CD4-positive, alpha-beta T cell (primary cell): ENCODE measurements around the gene HAUS6. TPM values are rescaled to one million over a fixed set of nuclear protein-coding genes. Genes with fewer than 3 reads are reported as not detected.
"Not testable (repeated sequence)": the region's sequence is repeated elsewhere in the genome, so short reads cannot be mapped to it uniquely, and the experiment has no call there.

Source experiments
- ATAC-seq: fragments of 200-7000 bp; cut with Tn5 transposase; one replicate; pipeline ENCODE4 v1.10.0; 2022; ENCODE audit warnings: mild to moderate bottlenecking; ENCODE audit not compliant: poor library complexity
- CTCF ChIA-PET: fragments of 350-600 bp; sonication (Branson Sonifier 250); formaldehyde crosslinking; loops from one replicate; lab custom pipeline; 2021; ENCODE audit warnings: antibody characterized with exemption, inconsistent platforms; lab: Charles Lee
- POLR2A ChIA-PET: fragments of 350-600 bp; sonication (Branson Sonifier 250); formaldehyde crosslinking; loops from one replicate; lab custom pipeline; 2021; ENCODE audit warnings: antibody characterized with exemption, inconsistent platforms; lab: Charles Lee
- DNase-seq, 14 experiments: peaks; one replicate each; pipeline ENCODE4 v3.0.0-alpha.2; 2013 to 2020; ENCODE audit warnings: mixed read lengths in 2 of 14
- H3K27ac ChIP-seq, 2 donors: one replicate each; pipeline versions ENCODE4 v1.5.1 to v1.7.0; 2013; ENCODE audit warnings: low read length in 2 of 2, low read depth in 1 of 2, mild to moderate bottlenecking in 1 of 2
- H3K27me3 ChIP-seq, 2 experiments: 1 replicate in 1 of 2; 2 replicates in 1 of 2; pipeline versions ENCODE4 v1.6.1 to v1.7.0; 2013; ENCODE audit warnings: low read length in 2 of 2, control low read depth in 1 of 2, mild to moderate bottlenecking in 1 of 2, moderate library complexity in 1 of 2; ENCODE audit not compliant: insufficient read depth in 2 of 2, control insufficient read depth in 1 of 2
- H3K36me3 ChIP-seq: one replicate; pipeline ENCODE4 v1.6.1; 2013; ENCODE audit warnings: low read length, control low read depth; ENCODE audit not compliant: insufficient read depth
- H3K4me1 ChIP-seq: one replicate; pipeline ENCODE4 v1.6.1; 2013; ENCODE audit warnings: low read length, control low read depth; ENCODE audit not compliant: insufficient read depth
- H3K4me3 ChIP-seq: one replicate; pipeline ENCODE4 v1.5.1; 2013; ENCODE audit warnings: mild to moderate bottlenecking, low read length, moderate library complexity
- H3K9me3 ChIP-seq, 2 experiments: 1 replicate in 1 of 2; 2 replicates in 1 of 2; pipeline versions ENCODE4 v1.6.1 to v1.7.0; 2013; ENCODE audit warnings: low read length in 2 of 2, mild to moderate bottlenecking in 2 of 2, control low read depth in 1 of 2, moderate library complexity in 1 of 2; ENCODE audit not compliant: control insufficient read depth in 1 of 2, insufficient read depth in 1 of 2
- H3K27ac Mint-ChIP-seq: one replicate; pipeline ENCODE4 v1.8.0; 2020; ENCODE audit warnings: mixed read lengths
- H3K27me3 Mint-ChIP-seq: one replicate; pipeline ENCODE4 v1.8.0; 2021; ENCODE audit warnings: mixed read lengths
- H3K36me3 Mint-ChIP-seq: one replicate; pipeline ENCODE4 v1.8.0; 2021; ENCODE audit warnings: low read depth, mixed read lengths
- H3K4me1 Mint-ChIP-seq: one replicate; pipeline ENCODE4 v1.8.0; 2021; ENCODE audit warnings: low read depth, mixed read lengths
- H3K4me3 Mint-ChIP-seq: one replicate; pipeline ENCODE4 v1.8.0; 2020; ENCODE audit warnings: mild to moderate bottlenecking, mixed read lengths
- H3K9me3 Mint-ChIP-seq: one replicate; pipeline ENCODE4 v1.8.0; 2020; ENCODE audit warnings: mixed read lengths
- intact Hi-C, 2 experiments: fragments of 100-400 bp; cut with DNase I in 1 of 2; cut with micrococcal nuclease in 1 of 2; formaldehyde crosslinking; loops; one replicate each; pipeline versions ENCODE4 v1.15.1 to v1.9.0; 2023 to 2025; cut with DNase I, micrococcal nuclease
- total RNA-seq, 174 experiments: library from RNA in 2 of 174; stranded (reverse) in 2 of 174; gene quantifications; one replicate each; pipeline ENCODE4 v1.2.3 and lab custom pipeline; 2021 to 2026
- TF ChIP-seq, protein P1 (sequence below): fragments of 200-600 bp; IDR thresholded peaks from one replicate; pipeline ENCODE4 v1.8.0; 2022; ENCODE audit warnings: antibody characterized with exemption, mild to moderate bottlenecking

HAUS6 gene
- total RNA-seq, 2 experiments from 2014 or later: 14.9 to 17.2 TPM

DNA sequence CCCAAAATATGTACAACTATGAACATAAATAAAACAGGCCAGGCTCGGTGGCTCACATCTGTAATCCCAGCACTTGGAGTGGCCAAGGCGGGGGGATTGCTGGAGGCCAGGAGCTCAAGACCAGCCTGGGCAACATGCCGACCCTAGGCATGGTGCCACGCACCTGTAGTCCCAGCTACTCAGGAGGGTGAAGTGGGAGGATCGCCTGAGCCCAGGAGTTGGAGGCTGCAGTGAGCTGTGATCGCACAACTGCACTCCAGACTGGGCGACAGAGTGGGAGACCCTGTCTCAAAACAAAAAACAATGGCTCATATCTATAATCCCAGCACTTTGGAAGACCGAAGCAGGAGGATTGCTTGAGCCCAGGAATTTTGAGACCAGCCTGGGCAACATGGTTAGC, 1.5 kb downstream of the HAUS6 start:
- Histone ChIP-seq H3K36me3 (peaks cover 5% of the 10 kb centered on the region), H3K4me1 (peaks cover 21% of the 10 kb centered on the region), H3K27me3 (no peaks in the 10 kb centered on the region), H3K9me3 (no peaks in the 10 kb centered on the region), H3K4me3 (no peak overlapping the region), H3K27ac (no peak overlapping the region)
- no peaks in the 10 kb centered on the region for H3K9me3 Mint-ChIP-seq
- CTCF ChIA-PET: interaction anchor here (1.0 to 1.9 kb wide), 2 partner anchors 52 to 82 kb away, joined by 3 to 11 read pairs; partner anchors contain the start of gene RRAGA
- TF ChIP-seq, protein P1, sequence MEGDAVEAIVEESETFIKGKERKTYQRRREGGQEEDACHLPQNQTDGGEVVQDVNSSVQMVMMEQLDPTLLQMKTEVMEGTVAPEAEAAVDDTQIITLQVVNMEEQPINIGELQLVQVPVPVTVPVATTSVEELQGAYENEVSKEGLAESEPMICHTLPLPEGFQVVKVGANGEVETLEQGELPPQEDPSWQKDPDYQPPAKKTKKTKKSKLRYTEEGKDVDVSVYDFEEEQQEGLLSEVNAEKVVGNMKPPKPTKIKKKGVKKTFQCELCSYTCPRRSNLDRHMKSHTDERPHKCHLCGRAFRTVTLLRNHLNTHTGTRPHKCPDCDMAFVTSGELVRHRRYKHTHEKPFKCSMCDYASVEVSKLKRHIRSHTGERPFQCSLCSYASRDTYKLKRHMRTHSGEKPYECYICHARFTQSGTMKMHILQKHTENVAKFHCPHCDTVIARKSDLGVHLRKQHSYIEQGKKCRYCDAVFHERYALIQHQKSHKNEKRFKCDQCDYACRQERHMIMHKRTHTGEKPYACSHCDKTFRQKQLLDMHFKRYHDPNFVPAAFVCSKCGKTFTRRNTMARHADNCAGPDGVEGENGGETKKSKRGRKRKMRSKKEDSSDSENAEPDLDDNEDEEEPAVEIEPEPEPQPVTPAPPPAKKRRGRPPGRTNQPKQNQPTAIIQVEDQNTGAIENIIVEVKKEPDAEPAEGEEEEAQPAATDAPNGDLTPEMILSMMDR: no peak
- DNase-seq: no peak
- H3K4me3 Mint-ChIP-seq: peak overlapping the region; percentile 77
- intact Hi-C loops: loop anchor here (5.0 kb wide), 3 partner anchors 71 to 131 kb away; partner anchors contain the start of gene DENND4C (in 1 of the 2)
- ATAC-seq: no peak
- H3K36me3 Mint-ChIP-seq: peaks cover 35% of the 10 kb centered on the region
- POLR2A ChIA-PET: interaction anchor here (0.7 to 2.0 kb wide), 4 partner anchors 23 to 305 kb away, joined by 3 to 12 read pairs (median 3); partner anchors contain the start of gene RRAGA
- no peak overlapping the region for H3K27ac Mint-ChIP-seq
- no peaks in the 10 kb centered on the region for H3K27me3 Mint-ChIP-seq
- H3K4me1 Mint-ChIP-seq: peaks cover 44% of the 10 kb centered on the region

DNA sequence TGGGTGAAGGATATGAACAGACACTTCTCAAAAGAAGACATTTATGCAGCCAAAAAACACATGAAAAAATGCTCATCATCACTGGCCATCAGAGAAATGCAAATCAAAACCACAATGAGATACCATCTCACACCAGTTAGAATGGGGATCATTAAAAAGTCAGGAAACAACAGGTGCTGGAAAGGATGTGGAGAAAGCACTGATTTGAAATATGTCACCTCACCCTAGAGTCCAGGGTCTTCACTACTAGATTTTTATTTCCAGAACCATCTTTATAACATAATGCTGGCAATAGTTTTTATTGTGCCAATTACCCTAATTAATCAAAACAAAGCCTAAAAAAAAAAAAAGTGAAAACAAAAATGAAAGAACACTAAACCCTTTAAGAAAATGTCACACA, 5.3 kb downstream of the HAUS6 start:
- not testable (repeated sequence) for H3K27me3 ChIP-seq, ATAC-seq, H3K9me3 ChIP-seq, H3K4me3 ChIP-seq, H3K9me3 Mint-ChIP-seq, H3K27me3 Mint-ChIP-seq, H3K27ac ChIP-seq, DNase-seq
- intact Hi-C loops: loop anchor here in 1 of 2 experiments (5.0 kb wide), 1 partner anchor 35 kb away; no protein-coding TSS in a partner anchor
- Mint-ChIP-seq H3K27ac (peak overlapping the region; percentile 46), H3K36me3 (peaks cover 57% of the 10 kb centered on the region), H3K4me1 (peaks cover 37% of the 10 kb centered on the region), H3K4me3 (peak overlapping the region; percentile 73)
- CTCF ChIA-PET: interaction anchor here (1.2 to 1.6 kb wide), 2 partner anchors 12 to 76 kb away, joined by 4 to 6 read pairs; no protein-coding TSS in a partner anchor
- peaks cover 33% of the 10 kb centered on the region for H3K36me3 ChIP-seq
- peaks cover 15% of the 10 kb centered on the region for H3K4me1 ChIP-seq
- POLR2A ChIA-PET: interaction anchor here (1.2 kb wide), 1 partner anchor 14 kb away, joined by 3 read pairs; no protein-coding TSS in a partner anchor

DNA sequence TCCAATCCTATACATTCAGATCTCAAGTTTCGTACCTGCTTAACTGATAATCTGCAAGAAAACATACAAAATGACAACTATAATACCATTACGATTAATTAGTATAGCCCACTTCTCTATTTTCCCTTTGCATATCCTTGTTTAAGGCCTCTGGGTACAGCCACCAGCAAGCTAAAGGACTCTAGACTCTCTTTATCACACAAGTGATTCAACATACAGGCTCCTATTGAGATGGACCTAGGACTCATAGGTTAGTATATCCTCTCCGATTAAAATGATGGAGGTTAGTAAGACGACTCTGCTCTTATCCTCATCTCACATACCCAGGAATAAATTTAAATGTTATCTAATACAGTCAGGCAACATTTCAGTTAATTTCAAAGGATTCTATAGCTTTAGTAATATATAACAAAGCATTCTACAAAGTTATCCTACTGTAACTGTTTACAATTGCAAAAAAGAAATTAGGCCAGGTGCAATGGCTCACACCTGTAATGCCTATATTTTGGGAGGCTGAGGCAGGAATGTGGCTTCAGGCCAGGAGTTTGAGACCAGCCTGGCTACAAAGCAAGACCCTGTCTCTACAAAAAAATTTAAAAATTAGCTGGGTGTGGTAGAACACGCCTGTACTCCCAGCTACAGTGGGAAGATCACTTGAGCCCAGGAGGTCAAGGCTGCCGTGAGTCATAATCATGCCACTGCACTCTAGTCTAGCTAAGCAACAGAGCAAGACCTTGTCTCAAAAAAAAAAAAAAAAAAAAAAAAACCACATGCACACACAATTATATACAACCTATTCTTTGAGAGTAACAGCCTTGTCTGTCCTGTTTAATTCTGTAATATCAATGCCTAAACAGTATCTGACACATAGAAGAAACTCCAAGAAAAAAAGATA, 15.4 kb downstream of the HAUS6 start:
- no peaks in the 10 kb centered on the region for H3K9me3 Mint-ChIP-seq
- no peak overlapping the region for H3K4me3 ChIP-seq
- H3K9me3 ChIP-seq: no peaks in the 10 kb centered on the region
- no peaks in the 10 kb centered on the region for H3K27me3 ChIP-seq
- H3K4me1 Mint-ChIP-seq: peaks cover 6% of the 10 kb centered on the region
- H3K4me1 ChIP-seq: no peaks in the 10 kb centered on the region
- no peak overlapping the region for H3K27ac Mint-ChIP-seq
- ChIA-PET CTCF (interaction anchor here (0.6 to 1.4 kb wide), 5 partner anchors 22 to 377 kb away, joined by 3 to 6 read pairs (median 4); partner anchors contain the start of gene RRAGA), POLR2A (interaction anchor here (1.6 kb wide), 1 partner anchor 38 kb away, joined by 4 read pairs; the partner anchor contains the start of gene RRAGA)
- intact Hi-C loops: loop anchor here in 1 of 2 experiments (5.0 kb wide), 1 partner anchor 370 kb away; no protein-coding TSS in a partner anchor
- TF ChIP-seq, protein P1: no peak
- ATAC-seq (no peak), DNase-seq (no peak)
- peaks cover 75% of the 10 kb centered on the region for H3K36me3 Mint-ChIP-seq
- H3K4me3 Mint-ChIP-seq: no peak overlapping the region
- peaks cover 73% of the 10 kb centered on the region for H3K36me3 ChIP-seq
- H3K27me3 Mint-ChIP-seq: no peaks in the 10 kb centered on the region
- H3K27ac ChIP-seq: no peak overlapping the region
